Thoracic aorta (tissue), 2 donors: Measurements from ENCODE around the gene SETD1A. TPM values are rescaled to one million over a fixed set of nuclear protein-coding genes. Genes with fewer than 3 reads are reported as not detected.
"Not testable (repeated sequence)": the region's sequence is repeated elsewhere in the genome, so short reads cannot be mapped to it uniquely, and the experiment has no call there.

ENCODE experiments used
- ATAC-seq: fragments of 150-250 bp; one replicate; pipeline ENCODE4 v1.8.0; 2017; ENCODE audit warnings: low read depth; ENCODE audit not compliant: insufficient number of reproducible peaks, low FRiP score
- DNase-seq: peaks from one replicate; pipeline ENCODE4 v3.0.0-alpha.2; 2020; ENCODE audit warnings: low spot score
- H3K27ac ChIP-seq, 2 donors: fragments of 200-600 bp; sonication (generic); 1 replicate in 1 of 2; 2 replicates in 1 of 2; pipeline ENCODE4 v1.5.1; 2016; ENCODE audit warnings: mild to moderate bottlenecking in 2 of 2, moderate library complexity in 2 of 2
- H3K27me3 ChIP-seq: fragments of 200-600 bp; sonication (generic); replicated peaks from 2 replicates; pipeline ENCODE4 v1.6.0; 2016; ENCODE audit warnings: mild to moderate bottlenecking; ENCODE audit not compliant: insufficient read depth
- H3K36me3 ChIP-seq: fragments of 200-600 bp; sonication (generic); one replicate; pipeline ENCODE4 v1.5.1; 2016
- H3K4me1 ChIP-seq, 2 donors: fragments of 200-600 bp; sonication (generic); 1 replicate in 1 of 2; 2 replicates in 1 of 2; pipeline versions ENCODE4 v1.5.1 to v1.6.0; 2016; ENCODE audit warnings: low read depth in 2 of 2, mild to moderate bottlenecking in 1 of 2; ENCODE audit not compliant: control insufficient read depth in 1 of 2
- H3K4me3 ChIP-seq: fragments of 200-600 bp; sonication (generic); 2 replicates; pipeline ENCODE4 v1.5.1; 2016; ENCODE audit warnings: mild to moderate bottlenecking
- H3K9me3 ChIP-seq: fragments of 200-600 bp; sonication (generic); 2 replicates; pipeline ENCODE4 v1.5.1; 2016
- CTCF ChIP-seq: fragments of 200-600 bp; sonication (generic); IDR thresholded peaks from one replicate; pipeline ENCODE4 v1.5.1; 2019; ENCODE audit warnings: antibody characterized with exemption
- total RNA-seq, 2 donors: library from RNA; depleted of rRNA; stranded (reverse); fragments of >200 nt; gene quantifications; one replicate each; pipeline versions ENCODE4 v1.1.0 to v1.2.3, GENCODE V29; 2016

Gene SETD1A
- total RNA-seq, 2 donors from 2014 or later = 7.4 to 14.6 TPM

GRCh38 chr16:31016018-31016417 lies 58.5 kb downstream of the SETD1A start:
- Histone ChIP-seq H3K27me3 (no peaks in the 10 kb centered on the region), H3K4me3 (no peak overlapping the region), H3K9me3 (no peaks in the 10 kb centered on the region), H3K4me1 (no peaks in the 10 kb centered on the region), H3K27ac (no peak overlapping the region), H3K36me3 (no peaks in the 10 kb centered on the region)
- no peak for ATAC-seq
- DNase-seq = no peak
- no peak for TF ChIP-seq CTCF

- not testable (repeated sequence) for H3K36me3 ChIP-seq, H3K27ac ChIP-seq, DNase-seq, H3K4me3 ChIP-seq, ATAC-seq, H3K4me1 ChIP-seq, H3K27me3 ChIP-seq, H3K9me3 ChIP-seq
Measured at GRCh38 chr16:31017756-31018155, 60.2 kb downstream of the SETD1A start.

- Histone ChIP-seq H3K9me3 (no peaks in the 10 kb centered on the region), H3K36me3 (no peaks in the 10 kb centered on the region), H3K4me1 (no peaks in the 10 kb centered on the region), H3K27ac (no peak overlapping the region), H3K4me3 (no peak overlapping the region), H3K27me3 (no peaks in the 10 kb centered on the region)
- TF ChIP-seq CTCF = no peak
- DNase-seq (no peak), ATAC-seq (no peak)
Measured at GRCh38 chr16:31020536-31020935, 63.0 kb downstream of the SETD1A start.

GRCh38 chr16:31022544-31023251 lies 65.1 kb downstream of the SETD1A start:
- ATAC-seq (no peak), DNase-seq (no peak)
- H3K36me3 ChIP-seq = no peaks in the 10 kb centered on the region
- H3K27me3 ChIP-seq = no peaks in the 10 kb centered on the region
- no peak for TF ChIP-seq CTCF
- H3K4me1 ChIP-seq = no peaks in the 10 kb centered on the region
- H3K9me3 ChIP-seq = no peaks in the 10 kb centered on the region
- H3K27ac ChIP-seq = no peak overlapping the region
- H3K4me3 ChIP-seq = no peak overlapping the region

- DNase-seq (no peak), ATAC-seq (no peak)
- no peak for TF ChIP-seq CTCF
- H3K36me3 ChIP-seq = no peaks in the 10 kb centered on the region
- H3K4me3 ChIP-seq = no peak overlapping the region
- no peaks in the 10 kb centered on the region for H3K4me1 ChIP-seq
- no peaks in the 10 kb centered on the region for H3K9me3 ChIP-seq
- no peaks in the 10 kb centered on the region for H3K27me3 ChIP-seq
- no peak overlapping the region for H3K27ac ChIP-seq
Measured at GRCh38 chr16:31023252-31023602, 65.7 kb downstream of the SETD1A start.
